Stimulated activated CD4-positive, alpha-beta T cell treated with anti-CD3 and anti-CD28 coated beads, Interleukin-4, amount 100 ng/mL, for 24 hours (primary cell): ENCODE data around the gene TNFRSF11A.

Experiments
- DNase-seq: peaks from one replicate; pipeline ENCODE4 v3.0.0-alpha.2; 2020

TNFRSF11A gene

DNA sequence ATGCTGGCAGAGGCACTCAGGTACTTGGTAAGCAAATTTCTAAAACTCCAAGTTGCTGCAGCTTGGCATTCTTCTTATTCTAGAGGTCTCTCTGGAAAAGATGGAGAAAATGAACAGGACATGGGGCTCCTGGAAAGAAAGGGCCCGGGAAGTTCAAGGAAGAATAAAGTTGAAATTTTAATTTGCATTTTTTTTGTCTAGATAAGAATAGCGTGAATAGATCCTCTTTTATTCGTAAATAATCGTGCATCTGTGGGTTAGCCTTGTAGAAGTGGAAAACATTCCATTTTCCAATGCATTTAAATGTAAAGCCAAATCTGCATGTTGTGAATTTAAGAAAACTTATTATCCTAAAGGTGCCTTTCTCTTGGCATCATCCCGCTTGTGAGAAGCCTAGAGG lies 61.0 kb downstream of the TNFRSF11A start:
- no peak for DNase-seq

DNA sequence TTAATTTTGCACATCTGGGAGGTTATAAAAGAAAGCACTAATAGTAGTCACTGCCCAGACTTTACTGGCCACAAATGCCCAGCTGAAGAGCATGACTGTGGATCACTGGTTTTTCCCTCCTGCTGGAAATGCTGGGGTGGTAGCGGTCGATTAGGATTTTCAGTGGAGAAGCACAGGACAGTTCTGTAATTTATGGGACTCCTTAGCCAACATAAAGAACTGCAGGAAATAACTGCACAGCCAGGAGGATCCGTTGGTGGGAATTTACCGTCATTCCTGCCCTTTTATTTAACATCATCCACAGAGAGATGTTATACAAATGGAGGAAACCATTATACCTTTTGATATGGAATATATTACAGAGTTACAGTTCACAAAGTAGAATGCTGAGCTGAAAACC lies 61.5 kb downstream of the TNFRSF11A start:
- no peak for DNase-seq

DNA sequence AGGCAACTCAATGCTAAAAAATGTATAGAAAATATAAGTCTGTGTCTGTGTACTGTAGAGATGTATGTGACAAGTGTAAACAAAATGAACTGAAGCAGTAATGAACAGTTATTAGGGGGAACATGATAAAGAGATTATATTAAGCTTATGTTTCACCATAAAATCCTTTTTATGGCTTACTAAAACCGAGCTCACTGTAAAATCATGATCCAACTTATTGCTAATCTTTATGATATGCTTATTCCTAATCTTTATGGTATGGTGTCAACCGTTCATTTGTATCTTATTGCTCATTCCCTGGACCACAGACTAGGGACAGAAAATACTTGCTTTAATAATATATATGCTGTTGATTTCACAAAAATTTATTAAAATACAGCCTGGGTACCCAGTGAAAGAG lies 62.1 kb downstream of the TNFRSF11A start:
- no peak for DNase-seq

DNA sequence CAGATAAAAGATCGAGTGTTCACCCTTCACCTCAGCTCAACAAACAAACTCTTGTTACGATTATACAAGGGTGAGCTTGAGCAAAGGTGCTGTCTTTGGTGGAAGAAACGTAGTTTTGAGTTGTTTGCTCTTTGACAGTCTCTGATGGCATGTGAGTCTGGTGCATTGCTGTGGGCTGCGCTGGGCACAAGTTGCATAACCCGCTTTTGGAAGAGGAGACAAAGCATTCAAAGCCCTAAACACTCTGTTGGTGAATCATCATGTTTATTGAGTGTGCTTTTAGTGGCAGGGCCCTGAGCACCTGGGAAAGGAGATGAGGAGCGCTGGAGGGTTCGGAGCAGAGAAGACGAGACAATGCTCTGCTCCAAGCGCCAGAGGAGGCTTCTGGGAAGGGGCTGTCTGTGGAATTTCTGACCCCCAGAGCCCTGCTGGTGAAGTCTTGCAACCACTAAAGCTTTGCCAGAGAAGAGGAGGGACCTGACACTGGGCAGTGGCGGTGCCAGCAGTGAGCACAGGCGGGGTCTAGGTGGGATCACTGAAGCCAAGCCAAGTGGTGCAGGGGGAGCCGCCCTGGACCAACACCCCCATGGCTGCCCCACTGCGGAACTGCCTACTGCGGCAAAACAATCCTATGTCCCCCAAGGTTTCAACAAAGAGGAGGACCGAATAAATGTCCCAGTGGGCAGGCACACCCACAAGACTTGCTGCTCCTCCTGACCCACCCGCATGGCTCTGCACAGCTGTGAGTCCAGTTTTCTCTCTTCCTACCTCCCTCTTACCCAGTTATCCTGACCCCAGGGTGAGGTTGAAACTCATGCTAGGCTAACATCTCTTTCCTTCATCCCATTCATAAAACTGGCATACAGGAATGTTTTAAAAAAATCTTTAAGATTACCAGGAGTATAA lies 64.0 kb downstream of the TNFRSF11A start:
- DNase-seq, result no peak

DNA sequence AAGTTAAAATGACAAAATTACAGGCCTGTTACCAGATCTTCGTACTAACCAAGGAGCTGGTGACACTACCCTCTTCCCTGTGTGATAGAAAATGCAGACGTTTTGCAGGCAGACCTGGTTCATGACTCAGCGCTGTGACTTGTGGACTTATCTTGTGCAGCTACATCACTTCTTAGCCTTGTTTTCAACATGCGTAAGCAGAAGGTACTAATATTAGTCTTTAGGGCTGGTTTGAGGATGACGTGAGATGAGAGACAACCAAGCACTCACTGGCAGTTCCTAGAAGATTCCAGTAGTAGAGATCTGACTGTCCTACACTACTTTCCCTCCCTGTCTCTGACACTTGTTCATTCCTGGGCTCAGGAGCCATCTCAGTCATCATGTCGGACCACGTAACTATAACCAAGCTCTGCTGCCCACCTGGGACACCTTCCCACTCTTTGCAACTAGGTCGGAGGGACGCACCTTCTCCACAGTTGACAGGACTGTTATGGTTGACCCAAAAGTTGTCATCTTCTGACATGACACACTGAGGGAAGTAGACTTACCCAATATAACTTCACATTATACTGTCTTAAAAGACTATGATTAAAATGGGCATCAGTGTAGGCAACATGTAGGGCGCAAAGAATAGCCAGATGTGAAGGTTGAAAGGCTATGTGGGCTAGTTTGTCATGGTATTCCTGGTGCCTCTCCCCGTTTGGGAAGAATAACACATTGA lies 64.8 kb downstream of the TNFRSF11A start:
- no peak for DNase-seq

DNA sequence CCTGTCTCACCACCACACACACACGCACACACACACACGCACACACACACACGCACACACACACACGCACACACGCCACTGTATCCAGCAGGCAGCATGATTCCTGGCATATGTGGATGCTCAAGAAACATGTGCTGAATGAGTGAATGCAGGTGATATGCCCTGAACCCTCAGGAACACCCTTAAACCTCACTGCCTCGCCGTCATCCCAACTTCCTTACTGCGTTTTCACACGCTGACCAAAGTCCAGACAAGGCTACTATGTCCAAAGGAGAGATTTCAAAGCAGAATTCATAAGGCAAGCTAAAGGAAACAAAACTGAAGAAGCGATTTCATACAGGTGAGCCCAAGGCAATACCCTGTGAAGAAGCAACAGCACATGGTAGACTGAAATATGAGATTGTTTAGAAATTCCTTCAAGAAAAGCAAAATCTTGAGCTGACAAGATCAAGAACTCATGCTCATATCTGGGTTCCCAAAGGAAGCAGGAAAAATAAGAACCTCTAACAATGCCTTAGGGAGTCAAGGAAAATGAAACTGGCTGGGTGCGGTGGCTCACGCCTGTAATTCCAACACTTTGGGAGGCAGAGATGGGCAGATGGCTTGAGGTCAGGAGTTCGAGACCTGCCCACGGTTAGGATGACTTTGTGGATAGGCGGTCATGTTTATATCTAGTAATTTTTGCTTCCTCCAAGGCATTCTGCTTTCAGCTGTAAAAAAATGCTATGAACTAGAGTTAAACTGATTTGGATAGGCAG lies 69.1 kb downstream of the TNFRSF11A start:
- DNase-seq, result no peak

DNA sequence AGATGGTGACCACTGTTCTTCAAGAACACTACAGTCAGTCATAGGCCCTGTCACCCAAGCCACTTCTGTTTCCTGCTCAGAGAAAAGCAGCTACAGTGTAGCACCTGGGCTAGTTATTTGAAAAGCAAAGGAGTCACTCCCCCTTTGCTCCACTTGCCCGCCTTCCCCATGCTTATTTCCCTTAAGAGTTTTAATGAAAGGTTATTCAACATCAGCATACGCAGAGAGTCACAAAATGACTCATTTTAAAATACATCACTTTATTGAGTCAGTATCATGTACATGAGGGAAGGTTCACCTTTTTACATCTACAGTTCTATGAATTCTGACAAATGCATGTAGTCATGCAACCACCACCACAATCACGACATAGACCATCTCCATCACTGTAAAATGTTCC lies 71.3 kb downstream of the TNFRSF11A start:
- DNase-seq, result no peak

DNA sequence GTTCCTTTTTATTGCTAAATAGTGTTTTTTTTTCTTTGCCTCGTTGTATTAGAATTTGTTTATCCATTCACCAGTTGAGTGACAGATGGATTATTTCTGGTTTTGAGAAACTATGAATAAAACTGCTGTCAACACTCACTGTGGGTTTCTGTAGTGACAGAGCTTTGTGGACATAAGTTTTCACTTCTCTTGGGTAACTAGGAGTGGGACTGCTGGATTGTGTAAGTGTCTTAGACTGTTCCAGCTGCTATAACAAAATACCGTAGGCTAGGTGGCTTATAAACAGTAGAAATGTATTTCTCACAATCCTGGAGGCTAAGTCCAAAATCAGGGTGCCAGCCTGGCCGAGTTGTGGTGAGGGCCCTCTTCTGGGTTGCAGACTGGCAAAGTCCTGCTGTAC lies 71.9 kb downstream of the TNFRSF11A start:
- DNase-seq, result no peak

DNA sequence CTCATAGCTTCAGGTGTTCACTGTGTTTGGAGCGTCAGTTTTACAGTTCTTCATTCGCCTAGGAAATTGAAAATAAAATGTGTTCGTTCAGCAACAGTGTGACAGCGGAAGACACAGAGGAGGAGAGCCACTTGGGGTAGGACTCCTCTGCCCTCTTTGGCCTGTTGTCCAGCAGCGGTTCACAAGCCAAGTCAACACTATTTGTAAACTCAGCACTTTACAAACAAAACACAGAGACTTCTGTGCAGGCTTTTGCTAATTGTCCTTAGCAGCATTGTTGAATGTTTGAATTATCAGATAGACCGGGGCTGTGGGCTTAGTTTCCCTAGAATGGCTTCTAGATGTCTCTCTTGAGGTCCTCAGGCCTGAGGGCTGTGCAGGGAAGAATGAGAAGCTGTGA lies 73.2 kb downstream of the TNFRSF11A start:
- no peak for DNase-seq

DNA sequence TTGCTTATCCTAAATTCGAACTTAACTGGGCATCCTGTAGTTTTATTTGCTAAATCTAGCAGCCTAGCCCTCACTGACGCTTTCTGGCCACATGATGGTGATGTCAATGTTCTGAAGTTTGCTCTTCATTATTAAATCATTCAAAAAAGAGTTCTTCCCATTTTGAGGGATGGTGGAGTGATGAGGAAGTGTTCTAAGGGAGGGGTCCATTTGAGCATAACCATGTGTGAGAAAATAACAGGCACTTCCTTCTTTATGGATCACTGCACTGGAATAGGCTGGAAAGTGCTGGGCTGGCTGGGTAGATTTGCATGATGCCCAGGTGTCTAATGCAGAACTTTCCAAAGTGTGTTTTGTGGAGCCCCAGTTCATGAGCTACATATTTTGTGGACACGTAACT lies 74.2 kb downstream of the TNFRSF11A start:
- no peak for DNase-seq

DNA sequence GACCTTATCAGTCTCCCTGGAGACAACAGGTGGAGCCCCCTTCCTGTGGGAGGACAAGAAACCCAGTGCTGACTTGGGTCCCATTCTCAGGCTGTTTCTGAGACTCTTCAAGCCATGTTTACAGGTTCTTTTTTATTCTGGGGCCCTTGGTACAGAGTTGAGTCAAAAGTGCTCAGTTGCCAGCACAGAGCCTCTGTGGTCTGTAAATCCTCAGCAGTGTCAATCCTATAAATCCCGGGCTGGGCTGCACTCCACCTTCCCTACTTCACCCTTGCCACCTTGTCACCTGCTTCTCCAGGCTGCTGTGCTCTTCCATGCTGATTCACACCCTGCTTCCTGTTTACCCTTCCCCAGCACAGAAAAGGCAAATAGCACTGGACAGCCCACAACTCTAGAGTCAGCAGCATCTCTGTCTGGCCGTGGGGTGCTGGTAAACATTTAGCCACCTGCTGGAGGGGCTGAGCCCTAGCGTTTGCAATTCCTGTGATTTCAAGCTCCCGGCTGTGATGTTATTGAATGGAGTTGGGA lies 74.7 kb downstream of the TNFRSF11A start:
- DNase-seq, result no peak

DNA sequence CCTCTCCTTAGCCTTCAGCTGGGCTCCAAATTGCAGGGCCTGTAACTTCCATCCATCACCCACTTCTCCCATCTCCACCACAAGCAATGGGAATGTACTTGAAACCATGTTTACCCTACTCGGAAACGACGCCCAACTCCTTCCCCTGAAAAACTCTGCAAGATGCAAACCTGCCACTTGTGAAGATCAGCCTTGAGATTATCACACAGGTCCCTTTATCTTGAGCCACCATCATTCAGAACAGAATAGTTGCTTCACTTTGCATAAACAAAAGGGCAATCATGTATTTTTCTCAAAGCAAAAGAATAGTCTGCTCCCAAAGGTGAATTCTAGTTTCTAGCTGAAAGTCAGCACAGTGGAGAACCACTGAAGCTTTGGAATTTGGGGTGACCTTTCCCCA lies 75.8 kb downstream of the TNFRSF11A start:
- DNase-seq, result no peak

DNA sequence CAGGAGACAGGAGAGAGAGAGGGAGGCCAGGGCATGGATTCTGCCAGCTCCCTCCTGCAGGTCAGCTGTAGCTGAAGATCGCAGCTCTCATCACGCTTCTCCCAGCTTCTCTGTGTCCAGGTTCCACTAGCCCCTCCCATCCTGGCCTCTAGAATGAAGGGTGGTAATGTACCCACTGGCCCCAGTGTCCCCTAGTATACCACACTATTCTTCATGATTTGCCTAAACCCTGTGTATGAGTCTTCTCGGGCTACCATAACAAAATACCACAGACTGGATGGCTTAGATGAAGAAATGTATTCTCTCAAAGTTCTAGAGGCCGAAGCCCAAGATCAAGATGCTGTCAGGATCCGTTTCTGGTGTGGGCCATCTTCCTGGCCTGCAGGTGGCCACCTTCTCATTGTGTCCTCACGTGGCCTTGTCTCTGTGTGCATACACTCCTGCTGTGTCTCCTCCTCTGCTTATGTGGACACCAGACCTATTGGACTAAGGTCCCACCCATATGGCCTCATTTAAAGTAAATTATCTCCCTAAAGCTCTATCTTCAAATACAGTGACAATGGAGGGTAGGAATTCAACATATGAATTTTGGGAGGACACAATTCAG lies 77.3 kb downstream of the TNFRSF11A start:
- DNase-seq, result no peak

DNA sequence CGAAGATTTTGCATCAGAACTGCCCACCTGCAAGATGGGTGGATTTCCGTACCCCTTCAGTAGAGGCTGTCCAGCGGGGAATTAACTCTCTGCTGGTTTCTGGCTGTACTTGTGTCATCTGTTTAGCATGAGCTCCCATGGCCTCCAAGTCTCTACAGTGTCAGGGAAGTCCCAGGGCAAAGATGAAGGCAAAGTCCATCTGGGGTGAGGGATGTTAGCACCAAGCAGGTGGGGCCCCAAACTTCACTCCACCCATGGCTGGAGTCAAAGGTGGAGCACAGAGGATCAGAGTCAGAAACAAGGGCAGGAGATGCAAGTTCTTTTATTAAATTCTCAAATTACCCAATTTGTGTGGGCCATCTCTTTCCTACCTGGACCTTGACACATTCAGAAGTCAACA lies 78.0 kb downstream of the TNFRSF11A start:
- DNase-seq, result no peak

DNA sequence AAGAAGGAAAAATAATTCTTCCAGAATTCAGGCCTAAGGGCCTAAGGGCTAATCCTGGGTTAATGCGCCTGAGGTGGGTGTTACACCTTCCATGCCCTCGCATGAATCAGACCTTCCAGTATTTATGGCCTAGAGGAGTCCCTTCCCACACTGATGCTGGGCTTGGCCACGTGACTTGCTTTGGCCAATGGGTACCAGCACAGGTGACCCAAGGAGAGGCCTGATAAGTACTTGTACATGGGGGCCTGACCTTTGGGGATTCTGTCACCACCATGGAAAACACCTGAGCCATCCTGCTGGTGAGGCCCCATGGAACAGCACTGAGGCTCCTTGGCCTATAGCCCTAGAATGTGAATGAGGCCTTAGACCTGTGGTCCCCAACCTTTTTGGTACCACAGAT lies 79.8 kb downstream of the TNFRSF11A start:
- DNase-seq, result no peak

DNA sequence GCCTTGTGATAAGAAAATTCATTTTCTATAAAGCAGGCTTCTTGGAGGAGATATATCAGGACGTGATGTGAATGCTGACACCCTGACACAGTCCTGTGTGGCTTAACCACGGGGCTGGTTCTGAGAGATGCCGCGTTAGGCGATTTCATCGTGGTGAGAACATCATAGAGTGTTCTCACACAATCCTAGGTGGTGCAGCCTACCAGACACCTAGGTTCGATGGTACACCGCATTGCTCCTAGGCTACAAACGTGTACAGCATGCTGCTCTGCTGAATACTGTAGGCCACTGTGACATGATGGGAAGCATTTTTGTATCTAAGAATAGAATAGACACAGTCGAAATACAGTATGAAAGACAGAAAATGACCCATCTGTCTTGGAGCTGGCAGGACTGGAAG lies 82.5 kb downstream of the TNFRSF11A start:
- DNase-seq, result no peak

DNA sequence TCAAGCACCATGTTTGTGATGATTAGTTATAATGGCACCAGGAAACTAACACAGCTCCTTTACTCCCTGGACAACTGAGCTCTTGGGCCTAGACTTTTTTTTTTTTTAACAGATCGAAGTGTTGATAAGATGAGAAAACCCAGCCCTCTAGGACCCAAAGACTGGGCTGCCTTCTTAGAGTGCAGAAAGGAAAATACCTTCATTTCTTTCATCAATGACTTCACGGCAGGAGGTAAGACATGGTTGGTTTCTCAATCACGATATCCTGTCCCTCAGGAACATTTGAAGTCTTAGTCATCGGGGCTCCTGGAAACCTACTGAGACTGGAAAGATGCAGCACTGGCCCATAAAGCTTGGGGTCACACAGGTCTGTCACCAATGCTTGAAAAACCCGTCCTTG lies 84.7 kb downstream of the TNFRSF11A start:
- no peak for DNase-seq

DNA sequence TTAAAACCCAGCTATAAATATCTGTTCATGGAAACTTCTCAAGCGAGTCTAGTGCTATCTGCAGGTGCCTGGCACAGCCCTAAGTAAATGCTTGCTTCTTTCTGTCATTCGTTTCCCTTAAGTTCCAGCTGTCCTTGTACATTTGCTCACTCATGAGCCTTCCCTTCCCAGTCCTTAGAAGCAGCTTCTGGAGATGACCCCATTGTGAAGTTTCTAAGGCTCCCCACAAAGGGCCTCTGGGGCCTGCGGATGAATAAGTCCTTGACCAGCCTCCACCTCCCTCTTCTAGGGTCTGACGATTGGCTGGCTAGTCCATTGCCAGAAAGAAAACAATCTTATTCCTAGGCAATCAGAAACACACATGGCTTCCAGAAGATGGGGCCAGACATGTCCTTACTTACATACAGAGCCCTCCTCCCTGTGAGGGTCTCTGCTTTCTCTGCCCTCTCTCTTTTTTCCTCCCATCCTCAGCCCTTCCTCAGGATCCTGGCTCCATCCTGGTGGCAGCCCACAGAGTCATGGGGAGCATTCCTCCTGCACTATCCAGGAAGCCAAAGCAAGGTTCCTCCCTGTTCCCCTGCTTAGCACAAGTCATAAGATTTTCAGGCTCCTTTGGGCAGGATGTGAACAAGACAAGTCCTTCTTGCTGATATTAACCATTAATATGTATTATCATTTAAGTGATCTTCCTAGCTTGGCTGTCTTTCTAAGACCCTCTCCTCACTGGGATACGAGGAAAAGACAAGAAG lies 87.3 kb downstream of the TNFRSF11A start:
- no peak for DNase-seq

DNA sequence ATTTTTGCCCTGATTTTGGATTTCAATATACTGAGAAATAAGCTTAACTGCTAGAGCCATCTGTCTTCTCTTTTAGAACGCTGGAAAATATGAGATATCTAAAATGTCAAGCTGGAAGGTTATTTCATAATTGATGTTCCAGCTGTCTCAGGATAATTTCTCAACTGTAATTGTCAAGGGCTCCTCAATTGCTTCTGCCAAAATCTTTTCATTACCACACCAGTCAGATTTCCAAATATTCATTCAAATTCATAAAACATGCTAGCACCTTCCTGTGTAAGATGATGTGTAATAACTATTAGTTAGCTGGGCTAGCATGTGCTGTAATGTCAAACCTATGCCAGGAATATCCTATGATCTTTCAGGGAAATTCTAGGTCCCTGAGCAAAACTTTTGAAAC lies 88.1 kb downstream of the TNFRSF11A start:
- no peak for DNase-seq

DNA sequence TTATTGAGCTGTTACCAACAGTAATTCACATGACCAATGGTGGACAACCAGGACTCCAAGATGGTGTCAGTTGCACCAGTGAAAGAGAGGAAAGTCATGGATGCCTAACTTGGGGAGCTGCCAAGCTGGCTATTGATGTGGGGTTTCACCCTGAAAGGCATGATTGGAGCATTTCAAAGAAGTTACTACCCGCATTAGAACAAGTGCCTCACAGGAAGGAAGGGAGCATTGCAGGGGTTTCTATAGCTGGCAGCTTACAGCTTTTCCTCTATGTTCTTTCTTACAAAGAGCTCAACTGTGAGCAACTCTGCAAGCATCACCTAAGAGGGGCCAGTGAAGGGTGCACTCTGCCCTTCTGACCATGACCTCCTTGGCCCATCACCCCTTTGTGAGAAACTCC lies 93.1 kb downstream of the TNFRSF11A start:
- no peak for DNase-seq

DNA sequence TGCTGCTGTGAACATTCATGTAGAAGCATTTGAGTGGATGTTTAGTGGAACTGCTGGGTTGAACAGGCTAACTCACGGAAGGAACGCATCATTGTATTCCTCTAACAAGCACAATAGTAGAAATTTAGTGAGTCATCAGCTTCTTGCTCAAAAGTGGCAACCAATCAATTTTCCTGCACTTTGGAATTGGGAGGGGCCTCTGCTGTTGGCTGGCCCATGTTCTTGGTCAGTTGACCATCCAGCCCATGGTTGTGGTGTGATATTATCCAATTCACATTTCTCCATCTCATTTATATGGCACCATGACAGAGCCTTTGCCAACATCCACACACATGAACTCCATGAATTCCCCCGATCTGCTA lies 95.0 kb downstream of the TNFRSF11A start:
- DNase-seq, result peak; percentile 39

DNA sequence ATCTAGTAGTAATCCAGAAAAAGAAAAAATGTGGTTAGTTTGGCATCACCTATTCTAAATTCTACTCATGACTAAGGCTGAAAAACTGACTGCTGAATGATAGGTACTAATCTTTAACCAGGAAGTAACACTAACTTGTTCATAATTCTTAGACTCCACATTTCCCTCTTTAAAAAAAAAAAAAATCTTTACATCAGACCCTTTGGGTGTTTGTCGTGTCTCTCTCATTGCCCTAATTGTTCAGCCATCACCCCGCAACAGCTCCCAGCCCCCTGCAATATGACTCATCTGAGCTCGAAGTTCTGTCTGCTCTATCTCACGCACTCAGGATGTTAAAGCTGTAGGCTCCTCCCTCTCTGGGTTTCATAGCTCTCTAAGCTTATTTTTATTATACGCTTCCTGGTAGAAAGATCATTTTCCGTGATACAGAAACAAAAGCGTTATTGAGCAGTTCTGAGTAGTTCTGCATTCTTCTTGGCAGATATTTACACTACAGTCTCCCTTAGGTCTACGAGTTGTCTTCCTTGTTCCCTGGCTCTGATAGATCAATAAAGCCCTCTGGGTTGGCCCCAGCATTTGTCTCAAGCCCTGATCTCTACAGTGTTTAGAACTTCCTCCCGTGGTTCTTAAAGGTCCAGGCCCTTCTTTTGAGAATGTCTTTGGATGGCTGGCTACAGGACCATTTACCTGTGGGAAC lies 95.6 kb downstream of the TNFRSF11A start:
- DNase-seq, result peak; percentile 81
